ENCODE results near the gene CXCR6. TPM values are rescaled to one million over a fixed set of nuclear protein-coding genes. Genes with fewer than 3 reads are reported as not detected.

Gene CXCR6
- total and polyA plus RNA-seq, 4 donors: 0.10 to 0.30 (median 0.14) TPM; not detected in 1

DNA sequence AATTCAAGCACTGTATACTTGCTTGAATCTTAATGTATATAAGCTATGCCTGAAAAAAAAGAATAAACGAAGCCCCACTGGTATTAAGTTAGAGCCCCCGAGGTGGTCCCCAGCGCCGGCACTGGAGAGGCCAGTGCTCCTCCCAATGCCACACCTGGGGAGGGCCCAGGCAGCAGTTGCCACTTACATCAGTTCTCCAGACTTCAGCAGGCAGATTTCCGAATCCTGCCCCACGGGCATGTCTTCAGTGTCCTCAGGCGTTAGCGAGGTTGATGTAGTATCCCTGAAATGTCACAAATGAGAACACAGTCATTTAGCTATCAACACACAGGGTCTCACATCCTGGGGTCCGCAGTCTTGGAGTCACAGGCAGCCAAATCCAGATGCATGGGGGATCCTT, 7.0 kb upstream of the CXCR6 start:
- no peaks in the 10 kb centered on the region for H3K27me3 ChIP-seq (ENCODE audit: control insufficient read depth, insufficient read depth, low read length)
- H3K27ac ChIP-seq (ENCODE audit: low read depth, low read length): no peak overlapping the region
- 81% methylated on average over 8 of the region's 9 CpGs for WGBS (ENCODE audit: insufficient coverage)
- H3K9me3 ChIP-seq (ENCODE audit: control insufficient read depth, insufficient read depth, low read length): no peaks in the 10 kb centered on the region
- peaks cover 6% of the 10 kb centered on the region for H3K36me3 ChIP-seq (ENCODE audit: control insufficient read depth, insufficient read depth, low read length)
- no peak overlapping the region for H3K4me3 ChIP-seq (ENCODE audit: low read depth, low read length)
- peaks cover 4% of the 10 kb centered on the region for H3K4me1 ChIP-seq (ENCODE audit: control insufficient read depth, insufficient read depth, low read length)
- DNase-seq (ENCODE audit: low read depth in 4 of 6, low spot score in 6 of 6): no peak

DNA sequence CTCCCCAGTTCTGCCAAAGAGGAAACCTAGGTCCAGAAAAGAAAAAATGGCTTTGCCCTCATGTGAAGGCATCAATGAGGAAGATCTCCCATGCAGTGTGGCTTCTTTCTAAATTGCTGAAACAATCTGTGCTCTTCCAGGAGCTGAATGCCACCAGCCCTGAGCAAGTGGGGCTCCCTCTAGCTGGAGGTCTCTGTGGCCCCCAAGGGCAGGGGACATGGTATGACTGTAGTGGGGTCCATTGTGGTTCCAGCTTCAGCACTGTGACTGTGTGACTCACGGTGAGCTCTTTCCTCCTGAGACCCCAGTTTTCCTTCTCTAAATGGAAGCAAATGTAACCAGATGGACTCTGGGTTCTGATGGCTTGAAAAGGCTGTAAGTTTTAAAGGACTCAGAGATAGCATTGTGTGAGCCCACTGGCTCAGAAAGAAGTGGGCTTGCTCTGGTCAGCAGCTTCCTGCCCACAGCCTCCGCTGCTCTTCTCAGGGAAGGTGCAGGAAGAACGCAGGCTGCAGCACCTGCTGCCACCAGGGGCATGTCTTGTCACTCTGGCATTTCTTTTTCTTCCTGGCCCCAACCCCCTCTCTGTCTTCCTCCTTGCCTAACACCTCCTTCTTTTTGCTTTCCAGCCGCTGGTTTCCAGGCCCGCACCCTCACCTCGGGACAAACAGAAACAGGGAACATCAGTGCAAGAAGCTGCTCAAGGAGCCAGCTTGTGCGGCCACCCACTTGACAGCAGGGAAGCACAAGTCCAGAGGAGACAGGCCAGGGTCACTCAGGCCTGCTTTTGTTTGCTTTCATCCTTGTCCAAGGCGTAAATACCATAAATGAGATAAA, 5.8 kb upstream of the CXCR6 start:
- Histone ChIP-seq H3K27ac (ENCODE audit: low read depth, low read length) (no peak overlapping the region), H3K36me3 (ENCODE audit: control insufficient read depth, insufficient read depth, low read length) (peaks cover 6% of the 10 kb centered on the region), H3K4me3 (ENCODE audit: low read depth, low read length) (no peak overlapping the region), H3K9me3 (ENCODE audit: control insufficient read depth, insufficient read depth, low read length) (no peaks in the 10 kb centered on the region), H3K27me3 (ENCODE audit: control insufficient read depth, insufficient read depth, low read length) (no peaks in the 10 kb centered on the region), H3K4me1 (ENCODE audit: control insufficient read depth, insufficient read depth, low read length) (peaks cover 4% of the 10 kb centered on the region)
- 88% methylated on average over 7 of the region's 8 CpGs for WGBS (ENCODE audit: insufficient coverage)
- DNase-seq (ENCODE audit: low read depth in 4 of 6, low spot score in 6 of 6): no peak

DNA sequence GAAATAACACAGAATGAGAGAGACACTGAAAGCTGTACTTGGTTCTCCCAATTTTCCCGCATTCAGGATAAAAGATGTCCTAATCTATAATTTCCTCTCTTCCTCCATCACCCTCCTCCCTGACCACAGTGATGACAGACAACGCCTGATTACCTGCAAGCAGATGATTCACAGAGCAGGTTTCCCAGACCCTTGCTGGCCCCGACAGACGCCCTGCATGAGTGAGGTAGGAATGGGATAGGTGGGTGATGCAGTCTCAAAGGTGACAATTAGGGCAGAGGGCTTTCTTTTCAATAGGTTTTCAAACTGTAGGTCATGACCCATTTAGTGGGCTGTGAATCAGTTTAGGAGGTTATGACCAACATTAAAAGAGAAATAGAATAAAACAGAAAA, 5.2 kb upstream of the CXCR6 start:
- Histone ChIP-seq H3K27me3 (ENCODE audit: control insufficient read depth, insufficient read depth, low read length) (no peaks in the 10 kb centered on the region), H3K9me3 (ENCODE audit: control insufficient read depth, insufficient read depth, low read length) (no peaks in the 10 kb centered on the region), H3K4me1 (ENCODE audit: control insufficient read depth, insufficient read depth, low read length) (peaks cover 4% of the 10 kb centered on the region), H3K36me3 (ENCODE audit: control insufficient read depth, insufficient read depth, low read length) (peaks cover 6% of the 10 kb centered on the region), H3K27ac (ENCODE audit: low read depth, low read length) (no peak overlapping the region), H3K4me3 (ENCODE audit: low read depth, low read length) (no peak overlapping the region)
- WGBS (ENCODE audit: insufficient coverage): 86% methylated on average over 3 of the region's 4 CpGs
- DNase-seq (ENCODE audit: low read depth in 4 of 6, low spot score in 6 of 6): no peak

DNA sequence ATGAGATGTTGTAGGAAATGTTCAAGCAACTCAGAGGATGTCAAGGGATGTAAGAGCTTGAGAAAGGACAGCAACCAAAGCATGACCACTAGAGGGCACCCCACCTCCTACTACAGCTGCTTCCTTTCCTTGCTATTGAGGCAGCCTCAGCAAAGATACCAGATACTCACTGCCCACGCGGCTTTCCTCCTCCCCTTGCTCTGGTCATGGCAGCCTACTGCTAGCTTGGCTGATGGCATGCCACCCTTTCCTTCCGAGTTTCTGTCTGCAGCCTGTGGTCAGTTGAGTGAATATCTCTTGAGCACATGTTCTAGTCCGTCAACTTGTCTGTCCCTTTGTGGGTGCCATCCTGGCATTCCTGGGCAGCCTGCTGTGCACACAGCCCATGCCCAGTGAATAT, 4.4 kb upstream of the CXCR6 start:
- 10% methylated on average over 2 of the region's 4 CpGs for WGBS (ENCODE audit: insufficient coverage)
- Histone ChIP-seq H3K4me1 (ENCODE audit: control insufficient read depth, insufficient read depth, low read length) (peaks cover 4% of the 10 kb centered on the region), H3K4me3 (ENCODE audit: low read depth, low read length) (no peak overlapping the region), H3K9me3 (ENCODE audit: control insufficient read depth, insufficient read depth, low read length) (no peaks in the 10 kb centered on the region), H3K27me3 (ENCODE audit: control insufficient read depth, insufficient read depth, low read length) (no peaks in the 10 kb centered on the region), H3K36me3 (ENCODE audit: control insufficient read depth, insufficient read depth, low read length) (peaks cover 6% of the 10 kb centered on the region), H3K27ac (ENCODE audit: low read depth, low read length) (no peak overlapping the region)
- DNase-seq (ENCODE audit: low read depth in 4 of 6, low spot score in 6 of 6): peak; percentile 52 to 97 (median 82)

- H3K27ac ChIP-seq (ENCODE audit: low read depth, low read length): no peak overlapping the region
- peaks cover 4% of the 10 kb centered on the region for H3K4me1 ChIP-seq (ENCODE audit: control insufficient read depth, insufficient read depth, low read length)
- H3K27me3 ChIP-seq (ENCODE audit: control insufficient read depth, insufficient read depth, low read length): no peaks in the 10 kb centered on the region
- no peak overlapping the region for H3K4me3 ChIP-seq (ENCODE audit: low read depth, low read length)
- H3K36me3 ChIP-seq (ENCODE audit: control insufficient read depth, insufficient read depth, low read length): peaks cover 6% of the 10 kb centered on the region
- no peaks in the 10 kb centered on the region for H3K9me3 ChIP-seq (ENCODE audit: control insufficient read depth, insufficient read depth, low read length)
- WGBS (ENCODE audit: insufficient coverage): 100% methylated on average over 1 of the region's 5 CpGs
- DNase-seq (ENCODE audit: low read depth in 4 of 6, low spot score in 6 of 6): peak in 2 of 6 donors; percentile 25 to 28
These were observed 3.9 kb upstream of the CXCR6 start for GRCh38 chr3:45939341-45939771.

GRCh38 chr3:45940004-45940780, 3.1 kb upstream of the CXCR6 start:
- Histone ChIP-seq H3K27ac (ENCODE audit: low read depth, low read length) (no peak overlapping the region), H3K9me3 (ENCODE audit: control insufficient read depth, insufficient read depth, low read length) (no peaks in the 10 kb centered on the region), H3K4me3 (ENCODE audit: low read depth, low read length) (no peak overlapping the region), H3K27me3 (ENCODE audit: control insufficient read depth, insufficient read depth, low read length) (no peaks in the 10 kb centered on the region), H3K36me3 (ENCODE audit: control insufficient read depth, insufficient read depth, low read length) (peaks cover 6% of the 10 kb centered on the region), H3K4me1 (ENCODE audit: control insufficient read depth, insufficient read depth, low read length) (peaks cover 4% of the 10 kb centered on the region)
- WGBS (ENCODE audit: insufficient coverage): 89% methylated on average over 5 of the region's 7 CpGs
- DNase-seq (ENCODE audit: low read depth in 4 of 6, low spot score in 6 of 6): no peak

- Histone ChIP-seq H3K4me1 (ENCODE audit: control insufficient read depth, insufficient read depth, low read length) (peaks cover 4% of the 10 kb centered on the region), H3K9me3 (ENCODE audit: control insufficient read depth, insufficient read depth, low read length) (no peaks in the 10 kb centered on the region), H3K27ac (ENCODE audit: low read depth, low read length) (no peak overlapping the region), H3K27me3 (ENCODE audit: control insufficient read depth, insufficient read depth, low read length) (no peaks in the 10 kb centered on the region), H3K36me3 (ENCODE audit: control insufficient read depth, insufficient read depth, low read length) (peaks cover 6% of the 10 kb centered on the region), H3K4me3 (ENCODE audit: low read depth, low read length) (no peak overlapping the region)
- 90% methylated on average over 6 of the region's 6 CpGs for WGBS (ENCODE audit: insufficient coverage)
- no peak for DNase-seq (ENCODE audit: low read depth in 4 of 6, low spot score in 6 of 6)
These were observed 2.4 kb upstream of the CXCR6 start for GRCh38 chr3:45940781-45941365.

GRCh38 chr3:45942051-45942825, 1.0 kb upstream of the CXCR6 start:
- H3K36me3 ChIP-seq (ENCODE audit: control insufficient read depth, insufficient read depth, low read length): no peaks in the 10 kb centered on the region
- 85% methylated on average over 5 of the region's 6 CpGs for WGBS (ENCODE audit: insufficient coverage)
- H3K9me3 ChIP-seq (ENCODE audit: control insufficient read depth, insufficient read depth, low read length): no peaks in the 10 kb centered on the region
- H3K4me1 ChIP-seq (ENCODE audit: control insufficient read depth, insufficient read depth, low read length): peaks cover 4% of the 10 kb centered on the region
- H3K4me3 ChIP-seq (ENCODE audit: low read depth, low read length): no peak overlapping the region
- H3K27ac ChIP-seq (ENCODE audit: low read depth, low read length): no peak overlapping the region
- no peak for DNase-seq (ENCODE audit: low read depth in 4 of 6, low spot score in 6 of 6)
- no peaks in the 10 kb centered on the region for H3K27me3 ChIP-seq (ENCODE audit: control insufficient read depth, insufficient read depth, low read length)

Data from spinal cord (tissue), 10 donors.